Adipocyte (in vitro differentiated cells): ENCODE measurements around the gene FRMD3.
A peak's percentile ranks its signal among the peaks of the same experiment; 100 is the strongest.

ENCODE experiments used
- DNase-seq: peaks from one replicate; pipeline ENCODE4 v3.0.0-alpha.2; 2015; ENCODE audit warnings: low read depth
- H3K27me3 ChIP-seq: replicated peaks from 2 replicates; pipeline ENCODE4 v1.7.0; 2013; ENCODE audit warnings: mild to moderate bottlenecking, low read length, moderate library complexity; ENCODE audit not compliant: control insufficient read depth, insufficient read depth
- H3K36me3 ChIP-seq: 2 replicates; pipeline ENCODE4 v1.7.0; 2013; ENCODE audit warnings: low read length, mild to moderate bottlenecking, moderate library complexity; ENCODE audit not compliant: control insufficient read depth, insufficient read depth, severe bottlenecking
- H3K4me1 ChIP-seq: 2 replicates; pipeline ENCODE4 v1.7.0; 2013; ENCODE audit warnings: mild to moderate bottlenecking, low read length, moderate library complexity; ENCODE audit not compliant: control insufficient read depth, insufficient read depth
- H3K4me3 ChIP-seq: 2 replicates; pipeline ENCODE4 v1.7.0; 2013; ENCODE audit warnings: mild to moderate bottlenecking, low read length, moderate library complexity
- H3K9ac ChIP-seq: 2 replicates; pipeline ENCODE4 v1.7.0; 2013; ENCODE audit warnings: mild to moderate bottlenecking, low read length, moderate library complexity
- H3K9me3 ChIP-seq: 2 replicates; pipeline ENCODE4 v1.7.0; 2013; ENCODE audit warnings: mild to moderate bottlenecking, low read length, moderate library complexity; ENCODE audit not compliant: control insufficient read depth

FRMD3 gene

DNA sequence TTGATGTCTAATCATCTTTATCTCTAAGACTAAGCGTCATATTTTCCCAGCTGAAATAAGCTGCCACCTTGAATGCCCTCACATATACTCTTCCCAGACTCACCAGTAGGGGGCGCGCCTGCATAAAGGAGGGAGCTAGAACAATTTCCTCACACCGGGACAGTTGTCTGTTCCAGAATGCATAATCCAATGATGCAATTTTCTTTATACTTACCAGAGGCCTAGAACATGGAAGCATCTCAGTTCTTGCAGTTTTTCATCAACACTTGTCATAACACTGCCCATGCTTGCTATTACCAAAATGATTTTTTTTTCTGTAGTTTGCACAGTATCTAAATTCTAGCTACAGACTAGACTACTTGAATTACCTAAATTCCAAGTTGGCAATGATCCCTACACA is 203.9 kb downstream of the FRMD3 start:
- DNase-seq: peak; percentile 97
- H3K9me3 ChIP-seq: no peaks in the 10 kb centered on the region
- H3K36me3 ChIP-seq: no peaks in the 10 kb centered on the region
- no peaks in the 10 kb centered on the region for H3K27me3 ChIP-seq
- H3K4me1 ChIP-seq: peaks cover 4% of the 10 kb centered on the region
- no peak overlapping the region for H3K9ac ChIP-seq
- no peak overlapping the region for H3K4me3 ChIP-seq

DNA sequence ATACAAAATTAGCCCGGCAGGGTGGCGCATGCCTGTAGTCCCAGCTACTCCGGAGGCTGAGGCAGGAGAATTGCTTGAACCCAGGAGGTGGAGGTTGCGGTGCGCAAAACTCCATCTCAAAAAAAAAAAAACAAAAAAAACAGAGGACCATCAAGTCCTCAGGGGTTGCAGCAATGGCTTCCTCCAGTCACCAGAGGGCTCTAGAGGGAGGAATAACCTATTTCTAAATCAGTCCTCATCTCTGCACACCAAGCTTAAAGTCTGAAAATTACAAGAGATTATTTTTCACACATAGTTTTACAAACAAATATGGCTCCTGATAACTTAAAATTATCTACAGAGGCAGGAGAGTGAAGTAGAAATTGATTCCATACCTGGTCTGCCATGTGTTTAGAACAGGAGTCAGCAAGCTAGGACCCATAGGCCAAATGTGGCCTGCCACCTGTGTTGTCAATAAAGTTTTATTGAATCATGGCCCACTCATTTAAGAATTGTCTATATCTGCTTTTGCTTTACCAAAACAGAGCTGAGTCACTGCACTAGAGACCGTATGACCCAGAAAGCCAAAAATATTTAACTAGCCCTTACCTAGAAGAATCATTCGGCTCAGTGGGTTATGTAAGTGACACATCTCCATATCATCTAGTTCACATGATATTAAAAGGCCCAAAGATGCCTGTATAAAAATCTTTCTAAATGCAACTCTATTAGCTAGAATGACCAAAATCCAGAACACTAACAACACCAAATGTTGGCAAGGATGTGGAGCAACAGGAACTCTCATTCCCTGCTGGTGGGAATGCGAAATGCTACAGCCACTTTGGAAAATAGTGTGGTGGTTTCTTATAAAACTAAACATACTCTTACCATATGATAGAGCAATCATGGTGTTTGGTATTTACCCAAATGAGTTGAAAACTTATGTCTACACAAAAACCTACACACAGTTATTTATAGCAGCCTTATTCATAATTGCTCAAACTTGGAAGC is 207.7 kb downstream of the FRMD3 start:
- peaks cover 3% of the 10 kb centered on the region for H3K27me3 ChIP-seq
- H3K36me3 ChIP-seq: no peaks in the 10 kb centered on the region
- DNase-seq: no peak
- peaks cover 17% of the 10 kb centered on the region for H3K4me1 ChIP-seq
- no peaks in the 10 kb centered on the region for H3K9me3 ChIP-seq
- H3K9ac ChIP-seq: no peak overlapping the region
- no peak overlapping the region for H3K4me3 ChIP-seq

DNA sequence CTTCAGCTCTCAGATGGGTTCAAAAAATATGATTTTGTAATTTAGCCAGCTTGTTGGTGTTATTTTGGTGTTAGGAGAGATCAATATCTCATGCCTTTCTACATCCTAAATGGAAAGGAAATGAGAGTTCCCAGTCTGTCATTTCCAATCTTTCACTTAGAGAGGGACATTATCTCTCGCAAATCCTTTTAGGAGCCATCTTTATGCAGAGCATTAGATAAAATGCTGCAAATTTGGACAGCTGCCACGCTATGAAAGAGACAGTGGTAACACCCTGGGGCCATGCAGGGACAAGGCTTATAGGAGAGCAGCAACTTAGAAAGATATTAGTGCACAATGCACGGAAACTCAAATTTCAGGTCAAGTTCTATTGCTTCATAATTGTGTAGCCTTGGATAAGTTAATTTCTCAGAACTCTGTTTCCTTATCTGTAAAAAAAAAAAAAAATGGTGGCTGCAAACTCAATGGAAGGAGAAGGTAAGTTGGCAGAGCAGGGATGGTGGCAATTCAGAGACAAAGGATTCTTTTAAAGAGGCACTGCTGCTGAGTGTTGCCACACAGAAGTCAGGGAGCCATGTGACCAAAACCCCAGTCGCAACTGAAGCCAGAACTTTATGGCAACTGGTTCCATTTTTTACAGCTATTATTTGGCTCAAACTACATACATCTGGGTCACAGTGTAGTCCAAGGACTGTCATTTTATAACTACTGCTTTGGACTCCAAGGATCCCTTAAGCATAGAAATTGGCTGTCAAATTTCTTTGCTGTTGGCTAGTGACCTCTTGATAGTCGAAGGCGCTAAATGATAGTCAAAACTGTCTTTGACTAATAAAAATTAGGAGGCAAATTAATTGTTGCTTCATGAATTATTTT is 210.2 kb downstream of the FRMD3 start:
- H3K4me3 ChIP-seq: no peak overlapping the region
- no peaks in the 10 kb centered on the region for H3K36me3 ChIP-seq
- H3K27me3 ChIP-seq: peaks cover 3% of the 10 kb centered on the region
- DNase-seq: no peak
- H3K4me1 ChIP-seq: peaks cover 21% of the 10 kb centered on the region
- no peak overlapping the region for H3K9ac ChIP-seq
- no peaks in the 10 kb centered on the region for H3K9me3 ChIP-seq

DNA sequence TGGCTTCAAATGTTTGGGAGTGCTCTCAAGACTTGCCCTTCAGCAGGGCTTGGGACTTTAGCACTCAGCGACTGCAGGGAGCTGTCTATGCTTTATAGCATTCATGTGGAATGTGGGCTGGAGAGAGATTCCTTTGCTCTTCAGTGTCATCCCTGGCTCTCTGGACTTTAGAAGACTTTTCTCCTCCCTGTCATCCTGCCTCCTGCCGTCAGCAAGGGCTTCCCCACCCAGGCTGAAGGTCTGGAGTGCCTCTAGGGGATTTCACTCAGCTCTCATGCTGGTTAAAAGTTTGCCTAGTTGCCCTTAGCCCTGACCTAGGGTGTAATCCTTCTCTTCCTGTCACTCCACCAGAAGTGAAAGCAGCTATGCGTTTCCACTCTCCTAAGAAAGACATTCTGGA is 210.9 kb downstream of the FRMD3 start:
- Histone ChIP-seq H3K9ac (no peak overlapping the region), H3K4me1 (peaks cover 22% of the 10 kb centered on the region), H3K9me3 (no peaks in the 10 kb centered on the region), H3K4me3 (no peak overlapping the region), H3K36me3 (no peaks in the 10 kb centered on the region), H3K27me3 (peaks cover 3% of the 10 kb centered on the region)
- DNase-seq: no peak

DNA sequence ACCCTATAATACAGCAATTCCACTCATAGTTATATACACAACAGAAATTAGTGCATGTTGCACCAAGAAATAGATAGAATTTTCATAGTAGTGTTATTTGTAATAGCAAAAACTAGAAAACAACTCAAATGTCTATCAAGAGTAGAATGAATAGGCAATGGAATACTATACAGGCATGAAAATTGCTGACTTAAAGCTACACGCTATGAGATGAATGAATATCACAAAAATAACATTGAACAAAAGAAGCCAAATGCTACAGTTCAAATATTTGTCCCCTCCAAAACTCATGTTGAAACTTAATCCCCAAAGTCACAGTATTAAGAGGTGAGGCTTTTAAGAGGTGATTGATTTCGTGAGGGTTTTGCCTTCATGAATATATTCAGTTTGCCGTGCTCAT is 215.1 kb downstream of the FRMD3 start:
- Histone ChIP-seq H3K4me3 (no peak overlapping the region), H3K9me3 (no peaks in the 10 kb centered on the region)

DNA sequence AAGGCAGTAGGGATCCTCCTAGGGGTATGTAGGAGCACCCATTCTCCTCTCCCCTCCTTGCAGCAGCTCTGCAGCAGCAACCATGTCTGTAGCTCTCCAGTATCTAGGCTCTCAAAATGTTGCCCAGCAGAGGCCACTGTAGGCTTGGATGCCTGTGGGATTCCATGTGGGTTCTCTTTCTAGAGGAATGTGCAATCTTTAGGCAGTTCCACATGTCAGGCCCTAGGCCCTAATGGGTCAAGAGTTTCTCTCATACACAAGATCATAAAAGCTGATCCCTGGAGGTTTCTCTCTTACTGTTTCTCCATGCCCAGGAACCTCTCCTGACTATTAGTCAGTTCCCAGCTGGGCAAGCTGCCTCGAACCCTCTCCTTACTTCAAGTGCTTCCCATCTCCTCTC is 215.8 kb downstream of the FRMD3 start:
- no peaks in the 10 kb centered on the region for H3K36me3 ChIP-seq
- peaks cover 20% of the 10 kb centered on the region for H3K4me1 ChIP-seq
- no peak for DNase-seq
- H3K9me3 ChIP-seq: no peaks in the 10 kb centered on the region
- peaks cover 3% of the 10 kb centered on the region for H3K27me3 ChIP-seq
- H3K4me3 ChIP-seq: no peak overlapping the region
- H3K9ac ChIP-seq: no peak overlapping the region

More for the DNA sequence above, 215.1 kb downstream of the FRMD3 start:
- no peak for DNase-seq
- Histone ChIP-seq H3K4me1 (peaks cover 26% of the 10 kb centered on the region), H3K27me3 (peaks cover 3% of the 10 kb centered on the region), H3K9ac (no peak overlapping the region), H3K36me3 (no peaks in the 10 kb centered on the region)

DNA sequence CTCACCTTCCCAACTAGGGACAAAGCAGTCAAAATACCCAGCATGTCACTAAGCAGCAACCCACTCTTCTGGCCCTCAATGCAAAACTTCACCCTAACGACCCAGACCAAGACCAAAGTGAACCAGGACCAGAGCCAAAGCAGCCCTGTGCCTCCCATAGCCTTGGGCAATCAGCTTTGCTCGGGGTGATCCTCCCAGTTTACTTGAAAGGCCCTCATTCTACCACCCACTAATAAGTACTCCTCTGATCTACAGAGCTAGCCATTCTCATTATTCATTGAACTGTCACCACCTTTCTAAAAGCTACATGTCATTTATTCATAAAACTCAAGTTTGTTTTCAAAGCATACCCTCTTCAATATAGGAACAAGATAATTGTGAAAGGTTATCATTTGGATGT is 221.0 kb downstream of the FRMD3 start:
- DNase-seq: no peak
- no peaks in the 10 kb centered on the region for H3K36me3 ChIP-seq

DNA sequence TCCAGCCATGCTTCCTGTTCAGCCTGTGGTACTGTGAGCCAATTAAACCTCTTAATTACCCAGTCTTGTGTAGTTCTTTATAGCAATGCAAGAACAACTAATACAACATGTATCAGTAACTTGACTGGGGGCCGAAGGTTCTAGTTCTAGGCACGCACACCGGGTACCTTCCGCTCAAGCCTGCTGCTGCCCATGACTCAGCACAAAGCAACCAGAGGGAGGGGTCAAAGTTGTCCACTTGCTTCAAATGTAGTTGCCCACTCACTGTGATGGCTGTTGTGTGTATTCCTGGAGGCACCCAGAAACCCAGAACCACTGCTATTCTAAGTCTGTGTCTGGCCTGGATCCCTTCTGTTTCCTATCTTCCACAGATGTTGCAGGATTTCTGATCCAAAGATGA is 222.6 kb downstream of the FRMD3 start:
- H3K36me3 ChIP-seq: no peaks in the 10 kb centered on the region
- H3K9ac ChIP-seq: no peak overlapping the region
- H3K4me3 ChIP-seq: no peak overlapping the region
- H3K9me3 ChIP-seq: no peaks in the 10 kb centered on the region
- H3K4me1 ChIP-seq: no peaks in the 10 kb centered on the region
- peaks cover 13% of the 10 kb centered on the region for H3K27me3 ChIP-seq
- DNase-seq: no peak

More for the DNA sequence above, 221.0 kb downstream of the FRMD3 start:
- Histone ChIP-seq H3K27me3 (peaks cover under 1% of the 10 kb centered on the region), H3K9me3 (no peaks in the 10 kb centered on the region), H3K4me1 (peaks cover 3% of the 10 kb centered on the region), H3K4me3 (no peak overlapping the region), H3K9ac (no peak overlapping the region)

DNA sequence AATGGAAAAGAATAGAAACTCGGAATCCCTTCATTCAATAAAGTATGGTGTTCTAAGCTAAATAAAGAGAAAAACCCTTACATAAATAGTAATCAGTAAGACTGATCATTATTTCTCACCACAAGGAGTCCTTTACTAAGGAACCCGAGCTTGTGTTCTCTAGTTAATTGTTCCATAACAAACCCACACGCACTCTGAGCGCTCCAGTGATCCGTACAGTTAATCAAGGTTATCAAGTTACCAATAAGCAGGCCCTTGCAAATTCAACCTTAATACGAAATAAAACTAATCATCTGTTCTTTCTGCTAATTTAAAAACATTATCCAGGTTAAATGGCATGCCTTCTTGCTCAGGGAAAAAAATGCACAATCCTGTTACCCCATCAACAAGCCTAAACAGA is 224.4 kb downstream of the FRMD3 start:
- no peak overlapping the region for H3K4me3 ChIP-seq
- no peaks in the 10 kb centered on the region for H3K36me3 ChIP-seq
- DNase-seq: no peak
- no peaks in the 10 kb centered on the region for H3K9me3 ChIP-seq
- no peak overlapping the region for H3K9ac ChIP-seq
- peaks cover 18% of the 10 kb centered on the region for H3K27me3 ChIP-seq
- no peaks in the 10 kb centered on the region for H3K4me1 ChIP-seq

DNA sequence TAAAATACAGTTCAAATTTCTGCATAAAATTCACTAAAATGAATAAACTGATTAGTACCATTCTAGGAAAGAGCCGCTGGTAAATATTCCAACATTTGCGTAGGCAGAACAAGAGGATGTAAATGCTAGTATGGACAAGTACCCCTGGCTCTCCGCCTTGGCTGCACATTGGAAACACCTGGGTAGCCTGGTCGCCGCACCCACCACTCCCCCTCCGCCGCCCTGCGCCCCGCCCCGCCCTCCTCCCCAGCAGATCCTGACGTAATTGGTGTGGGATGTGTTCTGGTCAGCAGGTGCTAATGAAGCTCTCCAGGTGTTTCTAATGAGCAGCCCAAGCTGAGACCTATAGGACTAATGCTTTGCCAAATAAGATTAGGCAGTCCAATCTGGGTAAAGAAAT is 225.7 kb downstream of the FRMD3 start:
- H3K4me1 ChIP-seq: no peaks in the 10 kb centered on the region
- no peaks in the 10 kb centered on the region for H3K9me3 ChIP-seq
- no peak overlapping the region for H3K9ac ChIP-seq
- no peaks in the 10 kb centered on the region for H3K36me3 ChIP-seq
- DNase-seq: no peak
- H3K27me3 ChIP-seq: peaks cover 30% of the 10 kb centered on the region
- H3K4me3 ChIP-seq: no peak overlapping the region

DNA sequence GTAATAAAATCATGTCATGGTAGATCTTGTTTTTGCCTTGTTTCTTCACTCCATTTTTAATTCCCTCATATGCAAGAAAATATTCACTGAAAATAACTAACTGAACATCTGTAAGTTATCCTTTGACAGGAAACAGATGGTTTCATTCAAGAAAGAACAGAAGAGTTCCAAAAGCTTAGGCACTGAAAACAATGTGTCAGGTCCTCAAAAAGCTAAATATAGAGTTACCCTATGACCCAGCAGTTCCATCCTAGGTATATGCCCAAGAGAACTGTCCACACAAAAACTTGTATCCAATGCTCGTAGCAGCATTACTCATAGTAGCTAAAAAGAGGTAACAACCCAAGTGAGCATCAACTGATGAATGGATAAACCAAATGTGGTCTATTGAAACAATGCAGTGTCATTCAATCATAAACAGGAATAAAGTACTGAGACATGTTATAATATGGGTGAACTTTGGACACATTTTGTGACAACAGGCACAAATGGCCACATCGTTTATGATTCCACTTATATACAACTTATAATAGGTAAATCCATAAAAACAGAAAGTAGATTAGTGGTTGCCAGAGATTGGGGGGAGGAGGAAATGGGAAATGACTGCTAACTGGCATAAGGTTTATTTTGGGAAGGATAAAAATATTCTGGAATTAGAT is 231.0 kb downstream of the FRMD3 start:
- H3K36me3 ChIP-seq: no peaks in the 10 kb centered on the region
- peaks cover 18% of the 10 kb centered on the region for H3K4me1 ChIP-seq
- H3K27me3 ChIP-seq: peaks cover 58% of the 10 kb centered on the region
- peak; percentile 63 for DNase-seq
- no peak overlapping the region for H3K4me3 ChIP-seq
- no peak overlapping the region for H3K9ac ChIP-seq
- no peaks in the 10 kb centered on the region for H3K9me3 ChIP-seq
